ENCODE results near the gene FRMPD4.

Gene FRMPD4

DNA sequence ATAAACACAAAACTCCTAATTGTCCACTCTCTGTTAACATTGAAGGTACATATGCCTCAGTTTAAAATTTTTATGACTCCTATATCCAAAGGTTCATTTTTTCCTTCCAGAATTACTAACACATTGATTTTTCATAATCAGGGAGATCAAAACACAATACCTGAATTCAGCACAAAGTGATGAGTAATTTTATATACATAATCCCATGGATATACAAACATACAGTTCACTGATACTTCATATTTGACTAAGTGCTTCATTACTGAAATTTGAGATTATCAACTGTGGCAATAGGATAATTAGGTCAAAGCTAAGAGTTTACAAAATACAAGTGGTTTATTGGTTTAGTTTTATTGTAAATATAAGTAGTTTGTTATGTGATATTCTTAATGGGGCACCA, 476.8 kb downstream of the FRMPD4 start:
- H3K36me3 ChIP-seq (replicated peaks; ENCODE audit: insufficient read depth, low read length) = no peaks in the 10 kb centered on the region
- no peaks in the 10 kb centered on the region for H3K4me1 ChIP-seq (ENCODE audit: low read length)
- no peak overlapping the region for H3K27ac ChIP-seq (ENCODE audit: low read length)
- no peak for DNase-seq
- H3K4me2 ChIP-seq (ENCODE audit: low read depth, low read length) = no peak overlapping the region
- H3K9ac ChIP-seq (ENCODE audit: low read length) = no peak overlapping the region
- H2AFZ ChIP-seq (ENCODE audit: low read length) = no peak overlapping the region
- H3K4me3 ChIP-seq (ENCODE audit: low read length) = no peak overlapping the region
- TF ChIP-seq, protein P1, sequence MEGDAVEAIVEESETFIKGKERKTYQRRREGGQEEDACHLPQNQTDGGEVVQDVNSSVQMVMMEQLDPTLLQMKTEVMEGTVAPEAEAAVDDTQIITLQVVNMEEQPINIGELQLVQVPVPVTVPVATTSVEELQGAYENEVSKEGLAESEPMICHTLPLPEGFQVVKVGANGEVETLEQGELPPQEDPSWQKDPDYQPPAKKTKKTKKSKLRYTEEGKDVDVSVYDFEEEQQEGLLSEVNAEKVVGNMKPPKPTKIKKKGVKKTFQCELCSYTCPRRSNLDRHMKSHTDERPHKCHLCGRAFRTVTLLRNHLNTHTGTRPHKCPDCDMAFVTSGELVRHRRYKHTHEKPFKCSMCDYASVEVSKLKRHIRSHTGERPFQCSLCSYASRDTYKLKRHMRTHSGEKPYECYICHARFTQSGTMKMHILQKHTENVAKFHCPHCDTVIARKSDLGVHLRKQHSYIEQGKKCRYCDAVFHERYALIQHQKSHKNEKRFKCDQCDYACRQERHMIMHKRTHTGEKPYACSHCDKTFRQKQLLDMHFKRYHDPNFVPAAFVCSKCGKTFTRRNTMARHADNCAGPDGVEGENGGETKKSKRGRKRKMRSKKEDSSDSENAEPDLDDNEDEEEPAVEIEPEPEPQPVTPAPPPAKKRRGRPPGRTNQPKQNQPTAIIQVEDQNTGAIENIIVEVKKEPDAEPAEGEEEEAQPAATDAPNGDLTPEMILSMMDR (IDR thresholded peaks at IDR 0.05; ENCODE audit: low read length) = no peak
- TF ChIP-seq EZH2 (optimal IDR thresholded peaks at IDR 0.05; ENCODE audit: low read depth, low read length) (no peak), EZH2phosphoT487 (IDR thresholded peaks at IDR 0.05; ENCODE audit: low read length) (no peak)
- H3K9me3 ChIP-seq (replicated peaks; ENCODE audit: insufficient read depth, low read length) = no peaks in the 10 kb centered on the region
- H3F3A ChIP-seq (ENCODE audit: insufficient read depth, low read length) = no peaks in the 10 kb centered on the region
- H4K20me1 ChIP-seq (ENCODE audit: insufficient read depth, low read length) = no peaks in the 10 kb centered on the region
- no peaks in the 10 kb centered on the region for H3K27me3 ChIP-seq (replicated peaks; ENCODE audit: insufficient read depth, low read length)
- H3K9me2 ChIP-seq (replicated peaks; ENCODE audit: insufficient read depth, low read length) = no peaks in the 10 kb centered on the region
- no peaks in the 10 kb centered on the region for H3K79me2 ChIP-seq (ENCODE audit: low read length)

DNA sequence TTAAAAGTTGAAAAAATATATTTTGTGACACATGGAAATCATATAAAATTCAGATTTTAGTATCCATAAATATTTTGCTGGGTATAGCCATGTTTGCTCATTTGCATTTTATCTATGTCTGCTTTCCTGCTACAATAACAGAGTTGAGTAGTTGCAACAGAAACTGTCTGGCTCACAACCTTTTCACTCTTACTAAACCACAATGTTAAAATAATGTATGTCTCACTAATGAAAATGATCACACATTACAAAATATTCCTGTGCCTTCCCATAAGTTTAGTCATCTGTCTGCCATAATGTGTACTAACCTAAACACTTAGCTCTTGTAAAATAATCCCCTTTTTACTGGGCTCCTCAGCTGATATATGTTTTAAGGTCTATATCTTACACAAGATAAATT, 479.0 kb downstream of the FRMPD4 start:
- Histone ChIP-seq H3K27me3 (replicated peaks; ENCODE audit: insufficient read depth, low read length) (no peaks in the 10 kb centered on the region), H4K20me1 (ENCODE audit: insufficient read depth, low read length) (no peaks in the 10 kb centered on the region), H3K4me1 (ENCODE audit: low read length) (no peaks in the 10 kb centered on the region), H3K9me2 (replicated peaks; ENCODE audit: insufficient read depth, low read length) (no peaks in the 10 kb centered on the region), H3K4me2 (ENCODE audit: low read depth, low read length) (no peak overlapping the region), H3K4me3 (ENCODE audit: low read length) (no peak overlapping the region), H3K79me2 (ENCODE audit: low read length) (no peaks in the 10 kb centered on the region), H3K9ac (ENCODE audit: low read length) (no peak overlapping the region), H3F3A (ENCODE audit: insufficient read depth, low read length) (no peaks in the 10 kb centered on the region), H2AFZ (ENCODE audit: low read length) (no peak overlapping the region), H3K9me3 (replicated peaks; ENCODE audit: insufficient read depth, low read length) (no peaks in the 10 kb centered on the region), H3K36me3 (replicated peaks; ENCODE audit: insufficient read depth, low read length) (no peaks in the 10 kb centered on the region), H3K27ac (ENCODE audit: low read length) (no peak overlapping the region)
- DNase-seq = no peak
- TF ChIP-seq EZH2 (optimal IDR thresholded peaks at IDR 0.05; ENCODE audit: low read depth, low read length) (no peak), EZH2phosphoT487 (IDR thresholded peaks at IDR 0.05; ENCODE audit: low read length) (no peak)
- TF ChIP-seq, protein P1 (IDR thresholded peaks at IDR 0.05; ENCODE audit: low read length) = no peak

DNA sequence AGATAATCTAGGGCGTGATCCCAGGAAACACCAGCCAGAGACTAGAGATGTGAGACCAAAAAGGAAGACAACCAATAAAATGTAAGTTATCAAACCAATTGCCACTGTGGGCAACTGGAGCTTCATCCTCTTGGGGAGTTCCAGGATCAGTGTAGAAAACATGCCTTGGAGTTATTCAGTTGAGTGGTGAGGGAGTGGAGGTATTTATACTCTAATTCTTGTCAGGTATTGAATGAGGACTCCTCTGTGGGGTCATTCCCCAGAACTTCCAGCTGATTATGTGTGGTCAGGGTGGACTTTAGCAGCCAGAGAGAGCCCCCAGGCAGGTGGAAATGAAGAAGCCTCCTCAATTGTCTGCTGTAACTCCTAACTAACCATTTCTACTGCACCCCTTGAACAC, 509.0 kb downstream of the FRMPD4 start:
- no peaks in the 10 kb centered on the region for H3K27me3 ChIP-seq (replicated peaks; ENCODE audit: insufficient read depth, low read length)
- no peaks in the 10 kb centered on the region for H3K4me1 ChIP-seq (ENCODE audit: low read length)
- no peaks in the 10 kb centered on the region for H3K9me2 ChIP-seq (replicated peaks; ENCODE audit: insufficient read depth, low read length)
- H3K4me3 ChIP-seq (ENCODE audit: low read length) = no peak overlapping the region
- H3K27ac ChIP-seq (ENCODE audit: low read length) = no peak overlapping the region
- H3K79me2 ChIP-seq (ENCODE audit: low read length) = no peaks in the 10 kb centered on the region
- H3F3A ChIP-seq (ENCODE audit: insufficient read depth, low read length) = no peaks in the 10 kb centered on the region
- DNase-seq = no peak
- H3K9me3 ChIP-seq (replicated peaks; ENCODE audit: insufficient read depth, low read length) = no peaks in the 10 kb centered on the region
- H3K4me2 ChIP-seq (ENCODE audit: low read depth, low read length) = no peak overlapping the region
- no peak overlapping the region for H2AFZ ChIP-seq (ENCODE audit: low read length)
- no peaks in the 10 kb centered on the region for H3K36me3 ChIP-seq (replicated peaks; ENCODE audit: insufficient read depth, low read length)
- TF ChIP-seq, protein P1 (IDR thresholded peaks at IDR 0.05; ENCODE audit: low read length) = no peak
- no peak for TF ChIP-seq EZH2phosphoT487 (IDR thresholded peaks at IDR 0.05; ENCODE audit: low read length)
- no peak for TF ChIP-seq EZH2 (optimal IDR thresholded peaks at IDR 0.05; ENCODE audit: low read depth, low read length)
- H4K20me1 ChIP-seq (ENCODE audit: insufficient read depth, low read length) = no peaks in the 10 kb centered on the region
- H3K9ac ChIP-seq (ENCODE audit: low read length) = no peak overlapping the region
